Trophoblast cell (in vitro differentiated cells and primary cell): Measurements from ENCODE around the gene DDX17.

ENCODE experiments used
- DNase-seq, 2 donors: peaks; one replicate each; pipeline ENCODE4 v3.0.0-alpha.2; 2016
- H2AFZ ChIP-seq: 2 replicates; pipeline ENCODE4 v1.6.1; 2013; ENCODE audit warnings: low read length, moderate library complexity, mild to moderate bottlenecking; ENCODE audit not compliant: insufficient read depth, poor library complexity
- H2AK5ac ChIP-seq: 2 replicates; pipeline ENCODE4 v1.6.1; 2013; ENCODE audit warnings: mild to moderate bottlenecking, low read length
- H2BK120ac ChIP-seq: 2 replicates; pipeline ENCODE4 v1.6.1; 2013; ENCODE audit warnings: low read length, mild to moderate bottlenecking, moderate library complexity; ENCODE audit not compliant: insufficient read depth, poor library complexity
- H2BK12ac ChIP-seq: 2 replicates; pipeline ENCODE4 v1.6.1; 2013; ENCODE audit warnings: mild to moderate bottlenecking, low read length, moderate library complexity
- H2BK5ac ChIP-seq: 2 replicates; pipeline ENCODE4 v1.6.1; 2013; ENCODE audit warnings: low read length, low read depth, moderate library complexity, mild to moderate bottlenecking; ENCODE audit not compliant: poor library complexity
- H3K14ac ChIP-seq: 2 replicates; pipeline ENCODE4 v1.6.1; 2013; ENCODE audit warnings: mild to moderate bottlenecking, low read length
- H3K18ac ChIP-seq: 2 replicates; pipeline ENCODE4 v1.6.1; 2013; ENCODE audit warnings: mild to moderate bottlenecking, low read length
- H3K23ac ChIP-seq: 2 replicates; pipeline ENCODE4 v1.6.1; 2013; ENCODE audit warnings: low read length
- H3K27ac ChIP-seq: 2 replicates; pipeline ENCODE4 v1.5.1; 2013; ENCODE audit warnings: low read depth, mild to moderate bottlenecking, inconsistent platforms, low read length, moderate library complexity
- H3K27me3 ChIP-seq: 2 replicates; pipeline ENCODE4 v1.6.1; 2013; ENCODE audit warnings: inconsistent platforms, mild to moderate bottlenecking, low read length, moderate library complexity; ENCODE audit not compliant: insufficient read depth
- H3K36me3 ChIP-seq, 2 experiments: 1 replicate in 1 of 2; 2 replicates in 1 of 2; pipeline ENCODE4 v1.6.1; 2013; ENCODE audit warnings: low read length in 2 of 2, mild to moderate bottlenecking in 2 of 2, moderate library complexity in 1 of 2; ENCODE audit not compliant: insufficient read depth in 2 of 2, control insufficient read depth in 1 of 2
- H3K4ac ChIP-seq: 2 replicates; pipeline ENCODE4 v1.6.1; 2013; ENCODE audit warnings: low read depth, mild to moderate bottlenecking, low read length, moderate library complexity
- H3K4me1 ChIP-seq, 2 experiments: 1 replicate in 1 of 2; 2 replicates in 1 of 2; pipeline ENCODE4 v1.6.1; 2013; ENCODE audit warnings: low read length in 2 of 2, mild to moderate bottlenecking in 2 of 2, moderate library complexity in 1 of 2; ENCODE audit not compliant: insufficient read depth in 2 of 2, control insufficient read depth in 1 of 2
- H3K4me2 ChIP-seq: 2 replicates; pipeline ENCODE4 v1.6.1; 2013; ENCODE audit warnings: inconsistent platforms, mild to moderate bottlenecking, low read length, moderate library complexity
- H3K4me3 ChIP-seq: 2 replicates; pipeline ENCODE4 v1.5.1; 2013; ENCODE audit warnings: mild to moderate bottlenecking, low read depth, low read length, inconsistent platforms
- H3K79me1 ChIP-seq: one replicate; pipeline ENCODE4 v1.6.1; 2013; ENCODE audit warnings: low read length
- H3K79me2 ChIP-seq: 2 replicates; pipeline ENCODE4 v1.6.1; 2013; ENCODE audit warnings: low read length, mild to moderate bottlenecking; ENCODE audit not compliant: control insufficient read depth, insufficient read depth, poor library complexity
- H3K9ac ChIP-seq: 2 replicates; pipeline ENCODE4 v1.6.1; 2013; ENCODE audit warnings: mild to moderate bottlenecking, low read length
- H3K9me3 ChIP-seq: 2 replicates; pipeline ENCODE4 v1.6.1; 2013; ENCODE audit warnings: low read depth, mild to moderate bottlenecking, control low read depth, inconsistent platforms, low read length; ENCODE audit not compliant: insufficient read depth
- H4K12ac ChIP-seq: 2 replicates; pipeline ENCODE4 v1.6.1; 2013; ENCODE audit warnings: low read depth, mild to moderate bottlenecking, low read length, moderate library complexity
- H4K8ac ChIP-seq: 2 replicates; pipeline ENCODE4 v1.6.1; 2013; ENCODE audit warnings: low read depth, mild to moderate bottlenecking, low read length, moderate library complexity
- H4K91ac ChIP-seq: one replicate; pipeline ENCODE4 v1.6.1; 2013; ENCODE audit warnings: low read depth, mild to moderate bottlenecking, low read length, moderate library complexity
- WGBS: extraction: QIAGEN DNeasy Blood & Tissue Kit; methylation state at CpG from one replicate; pipeline ENCODE4 v1.1.7; 2013; ENCODE audit warnings: missing lambda C conversion rate; ENCODE audit not compliant: insufficient read length, insufficient coverage; ENCODE audit errors: extremely low coverage; 5-methylcytosine and 5-hydroxymethylcytosine counted together

DDX17 gene

DNA sequence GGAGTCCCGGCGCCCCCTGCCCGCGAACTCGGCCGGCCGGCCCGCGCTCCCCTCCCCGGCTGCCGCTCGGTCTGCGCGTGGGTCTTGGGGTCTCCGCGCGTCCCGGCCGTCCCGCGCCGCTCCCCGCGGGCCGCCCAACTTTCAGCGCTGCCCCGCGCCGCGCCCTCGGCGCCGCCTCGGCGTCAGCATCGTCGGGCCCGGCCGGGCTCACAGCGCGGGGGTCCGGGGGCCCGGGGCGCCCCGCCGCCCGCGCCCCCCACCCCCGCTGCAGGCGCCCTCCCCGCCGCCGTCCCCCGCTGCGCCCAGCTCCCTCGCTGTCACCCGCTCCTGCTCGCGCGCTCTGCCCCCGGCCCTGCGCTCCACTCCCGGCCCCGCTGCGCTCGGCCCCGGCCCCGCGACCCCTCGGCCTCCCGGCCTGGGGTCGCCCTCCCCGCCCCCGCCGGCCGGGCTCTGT lies 51.0 kb downstream of the DDX17 start, which contains the start of gene KCNJ4:
TSS of gene KCNJ4 (minus strand) at position 124 of the 454 bp plus-strand sequence. CDS start 27,067 bp downstream, outside the sequence.
- Histone ChIP-seq H2BK120ac (no peak within 1 kb of the TSS), H4K8ac (no peak within 1 kb of the TSS), H3K4me2 (peak within 1 kb of the TSS; percentile 82), H3K9ac (no peak within 1 kb of the TSS), H4K12ac (no peak within 1 kb of the TSS), H3K27ac (no peak within 1 kb of the TSS), H2BK12ac (no peak within 1 kb of the TSS), H3K4ac (no peak within 1 kb of the TSS), H3K36me3 (no peaks in the 10 kb centered on the region), H3K23ac (no peak within 1 kb of the TSS), H3K79me1 (no peaks in the 10 kb centered on the region), H2BK5ac (no peak within 1 kb of the TSS), H3K18ac (no peak within 1 kb of the TSS), H4K91ac (no peak within 1 kb of the TSS), H3K27me3 (peaks cover 32% of the 10 kb centered on the region), H3K4me3 (peak within 1 kb of the TSS; percentile 66), H3K4me1 (peaks cover 3 to 4% of the 10 kb centered on the region in 2 experiments), H3K79me2 (no peaks in the 10 kb centered on the region), H3K14ac (no peak within 1 kb of the TSS), H2AFZ (peak within 1 kb of the TSS; percentile 64), H3K9me3 (peaks cover 6% of the 10 kb centered on the region), H2AK5ac (no peak within 1 kb of the TSS)
- no peak for DNase-seq
- no CpG with 5 or more reads among the region's 76 CpGs for WGBS

DNA sequence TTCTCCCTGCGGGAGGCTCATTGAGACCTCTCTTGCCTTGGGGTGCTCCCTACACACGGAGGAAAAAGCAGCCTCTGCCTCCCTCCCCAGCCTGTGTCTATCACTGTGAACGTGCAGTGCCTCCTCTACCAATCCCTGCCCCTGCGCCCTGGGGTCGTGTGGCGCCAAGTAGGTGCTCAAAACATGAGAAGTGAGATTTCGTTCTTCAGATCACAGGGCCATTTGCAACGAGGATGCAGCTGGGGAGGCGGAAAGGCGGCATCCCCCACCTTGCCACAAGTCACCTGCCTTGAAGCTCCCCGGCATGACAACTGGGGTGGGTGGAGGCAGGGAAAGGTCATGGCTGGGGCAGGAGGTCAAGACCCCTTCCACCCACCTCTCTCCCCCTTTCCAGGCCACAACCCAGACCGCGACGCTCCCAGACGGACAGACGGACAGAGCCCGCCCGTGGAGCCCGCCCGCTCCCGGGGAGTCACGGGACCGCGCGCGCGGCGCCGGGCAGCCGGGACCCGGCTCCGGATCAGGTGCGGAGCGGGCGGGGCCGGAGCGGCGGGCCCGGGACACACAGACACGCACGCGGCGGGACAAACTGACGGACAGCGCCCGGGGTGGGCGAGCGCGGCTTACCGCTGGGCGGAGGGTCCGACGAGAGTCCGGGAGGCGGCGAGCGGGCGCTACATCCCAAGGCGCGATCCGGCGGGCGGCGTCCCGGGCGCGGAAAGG lies 51.6 kb downstream of the DDX17 start:
- no peak overlapping the region for H3K4me3 ChIP-seq
- H2BK12ac ChIP-seq = no peak overlapping the region
- no peak overlapping the region for H2BK5ac ChIP-seq
- no peak overlapping the region for H3K4ac ChIP-seq
- no peak overlapping the region for H4K12ac ChIP-seq
- H3K9me3 ChIP-seq = peaks cover 6% of the 10 kb centered on the region
- peaks cover 3 to 4% of the 10 kb centered on the region in 2 experiments for H3K4me1 ChIP-seq
- no peak overlapping the region for H2BK120ac ChIP-seq
- no CpG with 5 or more reads among the region's 67 CpGs for WGBS
- no peak overlapping the region for H3K23ac ChIP-seq
- no peak overlapping the region for H4K91ac ChIP-seq
- no peak overlapping the region for H4K8ac ChIP-seq
- no peaks in the 10 kb centered on the region for H3K79me1 ChIP-seq
- H3K36me3 ChIP-seq = no peaks in the 10 kb centered on the region
- no peaks in the 10 kb centered on the region for H3K79me2 ChIP-seq
- H2AFZ ChIP-seq = no peak overlapping the region
- no peak for DNase-seq
- no peak overlapping the region for H3K27ac ChIP-seq
- no peak overlapping the region for H3K14ac ChIP-seq
- no peak overlapping the region for H3K9ac ChIP-seq
- H3K27me3 ChIP-seq = peaks cover 32% of the 10 kb centered on the region
- H2AK5ac ChIP-seq = no peak overlapping the region
- H3K4me2 ChIP-seq = peak overlapping the region; percentile 82
- no peak overlapping the region for H3K18ac ChIP-seq

DNA sequence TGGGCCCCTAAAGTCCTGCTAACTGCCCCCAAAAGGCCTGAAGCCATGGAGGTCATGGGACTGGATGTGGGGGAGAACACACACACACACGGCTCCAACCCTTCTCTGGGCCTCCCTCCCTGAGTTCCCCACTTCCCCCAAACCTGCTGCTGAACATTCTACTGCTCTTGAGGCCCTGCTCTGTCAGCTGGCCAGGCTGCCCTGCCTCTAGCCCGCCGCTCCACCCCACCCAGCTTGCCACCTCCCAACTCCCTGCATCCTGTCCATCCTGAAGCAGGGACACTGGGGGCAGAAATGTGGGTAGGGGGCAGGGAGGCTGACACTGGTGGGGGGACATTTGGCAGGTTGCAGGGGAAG lies 52.1 kb downstream of the DDX17 start:
- Histone ChIP-seq H2AK5ac (no peak overlapping the region), H3K36me3 (no peaks in the 10 kb centered on the region), H3K27ac (no peak overlapping the region), H3K4me2 (no peak overlapping the region), H3K4me1 (peaks cover 3 to 4% of the 10 kb centered on the region in 2 experiments), H4K91ac (no peak overlapping the region), H3K79me1 (no peaks in the 10 kb centered on the region), H3K9me3 (peaks cover 6% of the 10 kb centered on the region), H3K27me3 (peaks cover 32% of the 10 kb centered on the region), H2BK12ac (no peak overlapping the region), H3K4me3 (no peak overlapping the region), H4K12ac (no peak overlapping the region), H3K18ac (no peak overlapping the region), H4K8ac (no peak overlapping the region), H2BK120ac (no peak overlapping the region), H2AFZ (no peak overlapping the region), H3K4ac (no peak overlapping the region), H3K79me2 (no peaks in the 10 kb centered on the region), H3K14ac (no peak overlapping the region), H3K23ac (no peak overlapping the region), H2BK5ac (no peak overlapping the region), H3K9ac (no peak overlapping the region)
- no peak for DNase-seq
- WGBS = no CpG with 5 or more reads among the region's 3 CpGs

DNA sequence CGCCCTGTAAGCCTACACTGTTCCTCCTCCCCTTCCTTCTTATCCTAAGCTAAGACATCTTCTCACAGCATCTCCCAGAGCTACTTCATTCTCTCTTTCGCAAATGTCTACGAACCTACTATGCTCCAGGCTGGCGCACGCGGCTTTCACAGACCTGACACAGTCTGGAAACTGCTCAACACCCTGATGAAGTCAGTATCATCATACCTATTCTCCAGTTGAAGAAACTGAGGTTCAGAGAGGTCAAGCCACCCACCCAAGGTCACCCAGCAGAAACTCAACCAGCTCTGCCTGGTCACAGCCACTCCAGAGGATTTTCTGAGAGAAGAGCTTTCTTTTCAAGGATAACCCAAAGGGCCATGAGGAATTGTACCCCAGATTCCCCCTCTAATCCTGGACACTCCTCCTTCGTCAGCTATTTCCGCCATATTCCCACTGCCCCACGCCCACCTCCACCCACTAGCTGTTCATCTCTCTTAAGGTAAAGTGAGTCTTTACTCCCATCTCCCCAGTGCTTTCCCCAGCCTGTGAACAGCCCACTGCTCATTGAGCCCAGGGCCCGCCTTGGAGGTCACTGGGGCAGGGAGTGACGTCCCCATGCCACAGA lies 52.9 kb downstream of the DDX17 start:
- Histone ChIP-seq H3K79me2 (no peaks in the 10 kb centered on the region), H3K9me3 (peaks cover 6% of the 10 kb centered on the region), H3K4ac (no peak overlapping the region), H2BK120ac (no peak overlapping the region), H3K4me3 (no peak overlapping the region), H3K14ac (no peak overlapping the region), H4K8ac (no peak overlapping the region), H3K4me1 (peaks cover 3 to 4% of the 10 kb centered on the region in 2 experiments), H2BK5ac (no peak overlapping the region), H3K27ac (no peak overlapping the region), H3K4me2 (no peak overlapping the region), H2BK12ac (no peak overlapping the region), H3K9ac (no peak overlapping the region), H3K27me3 (peaks cover 32% of the 10 kb centered on the region), H4K91ac (no peak overlapping the region), H3K18ac (no peak overlapping the region), H2AFZ (no peak overlapping the region), H3K23ac (no peak overlapping the region), H3K36me3 (no peaks in the 10 kb centered on the region), H3K79me1 (no peaks in the 10 kb centered on the region), H2AK5ac (no peak overlapping the region), H4K12ac (no peak overlapping the region)
- WGBS = no CpG with 5 or more reads among the region's 11 CpGs
- DNase-seq = no peak
